ENCODE results near the gene TTYH2.

Gene TTYH2

GRCh38 chr17:74282587-74283370 lies 69.4 kb downstream of the TTYH2 start:
- TF ChIP-seq CTCF (IDR thresholded peaks at IDR 0.05; ENCODE audit: insufficient read depth, low read depth, low read length, missing control alignments) = no peak
- H3K4me3 ChIP-seq (ENCODE audit: low read length) = no peak overlapping the region

GRCh38 chr17:74283371-74283673 lies 70.0 kb downstream of the TTYH2 start:
- no peak for DNase-seq (ENCODE audit: low read depth)
- no peak overlapping the region for H3K4me3 ChIP-seq (ENCODE audit: low read length)
- no peak for TF ChIP-seq CTCF (IDR thresholded peaks at IDR 0.05; ENCODE audit: insufficient read depth, low read depth, low read length, missing control alignments)

More at GRCh38 chr17:74282587-74283370, 69.4 kb downstream of the TTYH2 start:
- DNase-seq (ENCODE audit: low read depth) = peak; percentile 23

GRCh38 chr17:74287031-74287602 lies 73.7 kb downstream of the TTYH2 start:
- H3K4me3 ChIP-seq (ENCODE audit: low read length) = no peak overlapping the region
- no peak for TF ChIP-seq CTCF (IDR thresholded peaks at IDR 0.05; ENCODE audit: insufficient read depth, low read depth, low read length, missing control alignments)
- DNase-seq (ENCODE audit: low read depth) = no peak

GRCh38 chr17:74288785-74289184 lies 75.4 kb downstream of the TTYH2 start:
- no peak overlapping the region for H3K4me3 ChIP-seq (ENCODE audit: low read length)
- DNase-seq (ENCODE audit: low read depth) = peak; percentile 24
- no peak for TF ChIP-seq CTCF (IDR thresholded peaks at IDR 0.05; ENCODE audit: insufficient read depth, low read depth, low read length, missing control alignments)

GRCh38 chr17:74289688-74290087 lies 76.3 kb downstream of the TTYH2 start:
- no peak for DNase-seq (ENCODE audit: low read depth)
- no peak for TF ChIP-seq CTCF (IDR thresholded peaks at IDR 0.05; ENCODE audit: insufficient read depth, low read depth, low read length, missing control alignments)
- H3K4me3 ChIP-seq (ENCODE audit: low read length) = no peak overlapping the region

- DNase-seq (ENCODE audit: low read depth) = peak; percentile 10
- H3K4me3 ChIP-seq (ENCODE audit: low read length) = no peak overlapping the region
- no peak for TF ChIP-seq CTCF (IDR thresholded peaks at IDR 0.05; ENCODE audit: insufficient read depth, low read depth, low read length, missing control alignments)
Observed at GRCh38 chr17:74290340-74290739, 77.0 kb downstream of the TTYH2 start.

GRCh38 chr17:74292495-74292894 lies 79.1 kb downstream of the TTYH2 start:
- no peak for TF ChIP-seq CTCF (IDR thresholded peaks at IDR 0.05; ENCODE audit: insufficient read depth, low read depth, low read length, missing control alignments)
- H3K4me3 ChIP-seq (ENCODE audit: low read length) = no peak overlapping the region
- DNase-seq (ENCODE audit: low read depth) = no peak
